K562 (cell line): ENCODE data around the gene CHRDL1. TPM values are rescaled to one million over a fixed set of nuclear protein-coding genes. Genes with fewer than 3 reads are reported as not detected.
"Not testable (repeated sequence)": the region's sequence is repeated elsewhere in the genome, so short reads cannot be mapped to it uniquely, and the experiment has no call there.

Source experiments
- ATAC-seq: fragments of 200-7000 bp; cut with Tn5 transposase; 3 replicates; pipeline ENCODE4 v1.9.1; 2020; ENCODE audit warnings: moderate library complexity
- BruUV-seq: library from RNA; stranded (reverse); fragments of 400-500 nt; replicated peaks from 2 replicates; lab custom pipeline; 2021; lab: Mats Ljungman, UMichigan
- CTCF ChIA-PET: fragments of 300-600 bp; formaldehyde crosslinking; extraction: SDS; loops from one replicate; lab custom pipeline; 2021; ENCODE audit warnings: low intra/inter-chr PET ratio; lab: Yijun Ruan, JAX
- POLR2A ChIA-PET: fragments of 300-600, 350-650 bp; sonication (Branson Sonifier 250); formaldehyde crosslinking; extraction: SDS; loops from one replicate; lab custom pipeline; 2021; ENCODE audit warnings: antibody characterized with exemption, inconsistent platforms; lab: Yijun Ruan, JAX
- DNase-seq, 4 experiments: peaks; one replicate each; pipeline versions ENCODE4 v3.0.0 to v3.0.0-alpha.2; 2011 to 2018; ENCODE audit warnings: low spot score in 3 of 4, mixed read lengths in 3 of 4; ENCODE audit errors: extremely low read depth in 1 of 4
- FAIRE-seq: peaks from 2 replicates; lab custom pipeline; 2011; peaks lifted over from hg19 to GRCh38; lab: Jason Lieb, UNC
- H2AFZ ChIP-seq: 2 replicates; pipeline ENCODE4 v1.6.0; 2011; ENCODE audit warnings: low read depth, low read length, control low read depth, inconsistent platforms
- H3K27ac ChIP-seq: fragments of 200-600 bp; 3 replicates; pipeline ENCODE4 v1.8.0; 2011; ENCODE audit warnings: low read depth, mild to moderate bottlenecking, control low read depth, inconsistent platforms, low read length, moderate library complexity, mixed read lengths; ENCODE audit errors: extremely low read depth
- H3K27me3 ChIP-seq, 2 experiments: fragments of 300-600 bp in 1 of 2; 2 replicates in 1 of 2; 3 replicates in 1 of 2; pipeline versions ENCODE4 v1.6.0 to v1.8.0; 2011; ENCODE audit warnings: inconsistent platforms in 2 of 2, low read length in 2 of 2, mild to moderate bottlenecking in 1 of 2, mixed read lengths in 1 of 2, moderate library complexity in 1 of 2; ENCODE audit not compliant: control insufficient read depth in 2 of 2, insufficient read depth in 2 of 2
- H3K36me3 ChIP-seq: fragments of 300-600 bp; 3 replicates; pipeline ENCODE4 v1.8.0; 2011; ENCODE audit warnings: mild to moderate bottlenecking, low read length, inconsistent platforms; ENCODE audit not compliant: control insufficient read depth, insufficient read depth
- H3K4me1 ChIP-seq, 2 experiments: fragments of 200-600 bp in 1 of 2; replicated peaks in 1 of 2; 2 replicates in 1 of 2; 3 replicates in 1 of 2; pipeline versions ENCODE4 v1.5.1 to v1.8.0; 2011; ENCODE audit warnings: inconsistent platforms in 2 of 2, low read length in 2 of 2, mild to moderate bottlenecking in 1 of 2, mixed read lengths in 1 of 2, moderate library complexity in 1 of 2; ENCODE audit not compliant: control insufficient read depth in 2 of 2, insufficient read depth in 2 of 2
- H3K4me2 ChIP-seq: 2 replicates; pipeline ENCODE4 v1.6.1; 2011; ENCODE audit warnings: low read length, control low read depth, inconsistent platforms, mixed read lengths; ENCODE audit not compliant: insufficient read depth
- H3K4me3 ChIP-seq: fragments of 200-600 bp; sonication (generic), shearing (Covaris generic); 2 replicates; pipeline ENCODE4 v1.5.1; 2016; ENCODE audit warnings: control low read depth, inconsistent platforms
- H3K79me2 ChIP-seq: fragments of 200-600 bp; 3 replicates; pipeline ENCODE4 v1.8.0; 2011; ENCODE audit warnings: low read length, inconsistent platforms; ENCODE audit not compliant: control insufficient read depth, insufficient read depth
- H3K9ac ChIP-seq, 2 experiments: 2 replicates each; pipeline versions ENCODE4 v1.6.0 to v1.6.1; 2011; ENCODE audit warnings: low read depth in 2 of 2, low read length in 2 of 2, control low read depth in 1 of 2, inconsistent platforms in 1 of 2, mild to moderate bottlenecking in 1 of 2, mixed read lengths in 1 of 2; ENCODE audit not compliant: insufficient read depth in 1 of 2
- H3K9me1 ChIP-seq: one replicate; pipeline ENCODE4 v1.6.0; 2011; ENCODE audit warnings: inconsistent platforms, mild to moderate bottlenecking, low read length, moderate library complexity; ENCODE audit not compliant: control insufficient read depth, insufficient read depth
- H3K9me3 ChIP-seq: replicated peaks from 2 replicates; pipeline ENCODE4 v1.5.1; 2011; ENCODE audit warnings: low read depth, low read length, inconsistent platforms; ENCODE audit not compliant: control insufficient read depth, insufficient read depth
- H4K20me1 ChIP-seq: replicated peaks from 2 replicates; pipeline ENCODE4 v1.6.1; 2011; ENCODE audit warnings: low read length, inconsistent platforms, mixed read lengths; ENCODE audit not compliant: control insufficient read depth, insufficient read depth
- CHCHD3 ChIP-seq: fragments of 250-450 bp; sonication (Bioruptor Pico); IDR thresholded peaks from 2 replicates; pipeline ENCODE4 v2.1.2; 2022; ENCODE audit warnings: mild to moderate bottlenecking
- E2F4 ChIP-seq: sonication (generic); formaldehyde crosslinking; IDR thresholded peaks from 2 replicates; pipeline ENCODE4 v1.8.0; 2022; ENCODE audit warnings: mild to moderate bottlenecking, low read depth, missing genetic modification reagents
- ID3 ChIP-seq, 2 experiments: fragments of 250-450 bp in 1 of 2; fragments of 450-650 bp in 1 of 2; sonication (Bioruptor Pico) in 1 of 2; IDR thresholded peaks; 2 replicates each; pipeline versions ENCODE4 v1.6.1 to v1.8.0; 2016 to 2021; ENCODE audit warnings: mild to moderate bottlenecking in 2 of 2, moderate library complexity in 2 of 2, missing compliant biosample characterization in 1 of 2, missing genetic modification characterization in 1 of 2
- MAFK ChIP-seq: IDR thresholded peaks from 2 replicates; pipeline ENCODE4 v1.6.1; 2011; ENCODE audit warnings: low read length, improper control_type of control experiment
- MAZ ChIP-seq, 2 experiments: fragments of 450-650 bp in 1 of 2; sonication (generic) in 1 of 2; formaldehyde crosslinking; IDR thresholded peaks in 1 of 2; conservative IDR thresholded peaks in 1 of 2; 2 replicates each; pipeline versions ENCODE4 v1.4.0 to v1.5.0; 2020; ENCODE audit warnings: mild to moderate bottlenecking in 1 of 2, missing genetic modification reagents in 1 of 2
- ZNF24 ChIP-seq: fragments of 450-650 bp; IDR thresholded peaks from 2 replicates; pipeline ENCODE4 v1.6.1; 2016
- ZNF668 ChIP-seq: fragments of 250-450 bp; sonication (Bioruptor Pico); IDR thresholded peaks from 2 replicates; pipeline ENCODE4 v1.8.0; 2022; ENCODE audit warnings: mild to moderate bottlenecking, inconsistent platforms
- WGBS: fragments of 100-300 bp; shearing (Covaris generic); methylation state at CpG from one replicate; pipeline ENCODE4 v1.1.6; 2016; ENCODE audit warnings: low coverage, mixed read lengths; ENCODE audit not compliant: insufficient coverage; ENCODE audit errors: missing lambda C conversion rate; 5-methylcytosine and 5-hydroxymethylcytosine counted together
- in situ Hi-C: fragments of 300-500 bp; cut with MboI; formaldehyde crosslinking; loops from 4 replicates; pipeline ENCODE4 v1.15.0; 2018; ENCODE audit warnings: inconsistent platforms, mixed read lengths
- intact Hi-C: fragments of 100-400 bp; cut with micrococcal nuclease; formaldehyde crosslinking; loops from 2 replicates; pipeline ENCODE4 v1.14.2; 2022
- polyA plus RNA-seq, 8 experiments: library from polyadenylated mRNA; depleted of rRNA in 4 of 8; stranded (reverse) in 5 of 8; unstranded in 3 of 8; fragments of >200 nt; fragmentation: Nextera tagmentation in 2 of 8; fragmentation: Illumina TruSeq in 1 of 8; extraction: Ambion mirVana in 2 of 8; extraction: Trizol in 1 of 8; gene quantifications; 2 replicates each; pipeline versions ENCODE4 v1.2.1 to v1.2.3, GENCODE V29; 2011 to 2014; ENCODE audit warnings: inconsistent platforms in 1 of 8, missing spikeins in 1 of 8
- total RNA-seq, 7 experiments: library from RNA; depleted of rRNA in 6 of 7; stranded (reverse); fragments of >200 nt in 6 of 7; fragmentation: Illumina TruSeq in 2 of 7; extraction: Trizol in 2 of 7; gene quantifications; 2 replicates each; pipeline versions ENCODE4 v1.2.1 to v1.2.3, GENCODE V29; 2011 to 2021; ENCODE audit warnings: low replicate concordance in 1 of 7
- TF ChIP-seq, protein P1 (sequence below): fragments of 250-450 bp; sonication (Bioruptor Pico); IDR thresholded peaks from 2 replicates; pipeline ENCODE4 v1.9.0; 2021; ENCODE audit warnings: mild to moderate bottlenecking

CHRDL1 gene
- total and polyA plus RNA-seq, 9 of the 15 experiments (the other 6 are each of a cell fraction or from before 2014, with no cell fraction given): not detected

DNA sequence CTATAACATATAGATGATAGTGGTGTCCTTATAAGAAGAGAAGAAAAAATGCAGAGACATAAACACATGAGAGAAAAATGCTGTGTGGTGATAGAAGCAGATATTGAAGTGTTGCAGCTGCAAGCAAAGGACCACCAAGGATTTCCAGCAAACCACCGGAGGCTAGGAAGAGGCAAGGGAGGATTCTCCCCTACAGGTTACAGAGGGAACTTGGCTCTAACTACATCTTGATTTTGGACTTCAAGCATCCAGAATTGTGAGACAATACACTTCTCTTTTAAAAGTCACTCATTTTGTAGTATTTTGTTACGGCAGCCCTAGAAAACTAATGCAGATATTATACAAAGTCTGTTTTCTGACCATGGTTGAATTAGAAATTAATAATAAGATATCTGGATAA lies 30.4 kb upstream of the CHRDL1 start:
- Histone ChIP-seq H3K27me3 (no peaks in the 10 kb centered on the region), H3K27ac (no peak overlapping the region), H3K36me3 (no peaks in the 10 kb centered on the region), H3K9ac (no peak overlapping the region), H3K79me2 (no peaks in the 10 kb centered on the region), H3K4me1 (no peaks in the 10 kb centered on the region), H2AFZ (no peak overlapping the region), H3K4me3 (no peak overlapping the region), H3K9me1 (no peaks in the 10 kb centered on the region), H4K20me1 (no peaks in the 10 kb centered on the region), H3K9me3 (no peaks in the 10 kb centered on the region), H3K4me2 (no peak overlapping the region)
- POLR2A ChIA-PET: no interaction called here
- no peak for TF ChIP-seq MAZ (CRISPR knock-in tag; conservative IDR thresholded peaks at IDR 0.05 in 1 of 2, IDR thresholded peaks at IDR 0.05 in 1 of 2)
- TF ChIP-seq E2F4: no peak
- TF ChIP-seq ID3 (CRISPR knock-in tag; IDR thresholded peaks at IDR 0.05): no peak
- TF ChIP-seq ID3 (tag; IDR thresholded peaks at IDR 0.05): no peak
- TF ChIP-seq ZNF24: no peak
- TF ChIP-seq MAFK: no peak
- TF ChIP-seq, protein P1, sequence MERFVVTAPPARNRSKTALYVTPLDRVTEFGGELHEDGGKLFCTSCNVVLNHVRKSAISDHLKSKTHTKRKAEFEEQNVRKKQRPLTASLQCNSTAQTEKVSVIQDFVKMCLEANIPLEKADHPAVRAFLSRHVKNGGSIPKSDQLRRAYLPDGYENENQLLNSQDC: no peak
- TF ChIP-seq CHCHD3: no peak
- TF ChIP-seq ZNF668 (CRISPR knock-in tag): no peak
- 0% methylated on average over 2 of the region's 2 CpGs for WGBS
- no peak for FAIRE-seq
- no peak for ATAC-seq
- BruUV-seq: no TSS peak
- CTCF ChIA-PET: no interaction called here
- intact Hi-C loops (no loop called here), in situ Hi-C loops (no loop called here)
- no peak for DNase-seq

GRCh38 chrX:110816543-110816942 lies 20.9 kb upstream of the CHRDL1 start:
- H3K27ac ChIP-seq, intact Hi-C loops, H4K20me1 ChIP-seq, H3K9ac ChIP-seq, DNase-seq, H3K4me1 ChIP-seq, H3K27me3 ChIP-seq, H2AFZ ChIP-seq, BruUV-seq, H3K36me3 ChIP-seq, H3K79me2 ChIP-seq, H3K4me2 ChIP-seq, ATAC-seq, CTCF ChIA-PET, FAIRE-seq, H3K4me3 ChIP-seq, in situ Hi-C loops, H3K9me3 ChIP-seq, H3K9me1 ChIP-seq, POLR2A ChIA-PET: not testable (repeated sequence)
- 0% methylated on average over 1 of the region's 1 CpG for WGBS
